Bone marrow (tissue), 2 donors: Measurements from ENCODE around the gene GNAI1.
A peak's percentile ranks its signal among the peaks of the same experiment; 100 is the strongest.

Experiments used
- DNase-seq, 2 donors: peaks; one replicate each; lab custom pipeline; 2025; lab: John Stamatoyannopoulos, UW

The GNAI1 gene

GRCh38 chr7:80213814-80214213 is 79.2 kb downstream of the GNAI1 start:
- no peak for DNase-seq

GRCh38 chr7:80215734-80216133 is 81.1 kb downstream of the GNAI1 start:
- no peak for DNase-seq

GRCh38 chr7:80216996-80217842 is 82.6 kb downstream of the GNAI1 start:
- no peak for DNase-seq

GRCh38 chr7:80218723-80219122 is 84.1 kb downstream of the GNAI1 start:
- DNase-seq, result no peak

- no peak for DNase-seq
Observed at GRCh38 chr7:80220022-80220634, 85.5 kb downstream of the GNAI1 start.

- no peak for DNase-seq
Observed at GRCh38 chr7:80224415-80224814, 89.8 kb downstream of the GNAI1 start.

GRCh38 chr7:80225361-80225760 is 90.7 kb downstream of the GNAI1 start:
- DNase-seq, result no peak

GRCh38 chr7:80226629-80227028 is 92.0 kb downstream of the GNAI1 start:
- DNase-seq, result no peak

- peak in 1 of 2 donors; percentile 12 for DNase-seq
Observed at GRCh38 chr7:80230327-80230726, 95.7 kb downstream of the GNAI1 start.

GRCh38 chr7:80231707-80232106 is 97.1 kb downstream of the GNAI1 start:
- DNase-seq, result no peak

- DNase-seq, result no peak
Observed at GRCh38 chr7:80232979-80233724, 98.5 kb downstream of the GNAI1 start.

- no peak for DNase-seq
Observed at GRCh38 chr7:80235334-80235733, 100.7 kb downstream of the GNAI1 start.

- peak in 1 of 2 donors; percentile 76 for DNase-seq
Observed at GRCh38 chr7:80236681-80237080, 102.0 kb downstream of the GNAI1 start.

GRCh38 chr7:80240265-80241025 is 105.8 kb downstream of the GNAI1 start:
- no peak for DNase-seq

- DNase-seq, result no peak
Observed at GRCh38 chr7:80241671-80242070, 107.0 kb downstream of the GNAI1 start.

- no peak for DNase-seq
Observed at GRCh38 chr7:80243425-80243824, 108.8 kb downstream of the GNAI1 start.

GRCh38 chr7:80244206-80244916 is 109.7 kb downstream of the GNAI1 start:
- DNase-seq, result no peak

GRCh38 chr7:80247144-80247543 is 112.5 kb downstream of the GNAI1 start:
- no peak for DNase-seq

GRCh38 chr7:80247891-80248290 is 113.3 kb downstream of the GNAI1 start:
- DNase-seq, result no peak

- no peak for DNase-seq
Observed at GRCh38 chr7:80249184-80249583, 114.6 kb downstream of the GNAI1 start.

- peak in 1 of 2 donors; percentile 87 for DNase-seq
Observed at GRCh38 chr7:80249619-80250295, 115.1 kb downstream of the GNAI1 start.
